WTC11 (cell line): ENCODE results near the gene LRFN2. TPM values are rescaled to one million over a fixed set of nuclear protein-coding genes. Genes with fewer than 3 reads are reported as not detected.

Experiments
- ATAC-seq: fragments of 200-7000 bp; cut with Tn5 transposase; 2 replicates; pipeline ENCODE4 v1.10.0; 2021; ENCODE audit warnings: mild to moderate bottlenecking, moderate library complexity
- CTCF ChIA-PET: fragments of 300-600 bp; sonication (Branson Sonifier 250); formaldehyde crosslinking; loops from one replicate; lab custom pipeline; 2021; ENCODE audit warnings: antibody characterized with exemption; lab: Charles Lee
- POLR2A ChIA-PET: fragments of 350-600 bp; sonication (Branson Sonifier 250); formaldehyde crosslinking; loops from one replicate; lab custom pipeline; 2021; ENCODE audit warnings: antibody characterized with exemption; lab: Charles Lee
- DNase-seq: peaks from one replicate; pipeline ENCODE4 v3.0.0; 2021; ENCODE audit warnings: low spot score
- H3K27ac Mint-ChIP-seq: 2 replicates; pipeline ENCODE4 v1.8.0; 2021; ENCODE audit warnings: mixed read lengths
- H3K27me3 Mint-ChIP-seq: 2 replicates; pipeline ENCODE4 v1.8.0; 2021; ENCODE audit warnings: low read depth, mild to moderate bottlenecking, moderate library complexity, mixed read lengths
- H3K36me3 Mint-ChIP-seq: 2 replicates; pipeline ENCODE4 v1.8.0; 2021; ENCODE audit warnings: mixed read lengths
- H3K4me1 Mint-ChIP-seq: 2 replicates; pipeline ENCODE4 v1.8.0; 2022; ENCODE audit warnings: mixed read lengths
- H3K4me3 Mint-ChIP-seq: 2 replicates; pipeline ENCODE4 v1.8.0; 2021; ENCODE audit warnings: mild to moderate bottlenecking, moderate library complexity, mixed read lengths
- H3K9me3 Mint-ChIP-seq: 2 replicates; pipeline ENCODE4 v1.8.0; 2021; ENCODE audit warnings: mixed read lengths
- ATF6 ChIP-seq: sonication (generic); formaldehyde crosslinking; IDR thresholded peaks from 2 replicates; pipeline ENCODE4 v1.8.1; 2023; ENCODE audit warnings: mild to moderate bottlenecking, missing genetic modification reagents
- CBFB ChIP-seq: sonication (generic); formaldehyde crosslinking; IDR thresholded peaks from 2 replicates; pipeline ENCODE4 v1.8.1; 2022; ENCODE audit warnings: mild to moderate bottlenecking, low read depth, missing genetic modification reagents
- FOXJ3 ChIP-seq: sonication (generic); formaldehyde crosslinking; IDR thresholded peaks from 2 replicates; pipeline ENCODE4 v1.9.0; 2021; ENCODE audit warnings: missing genetic modification reagents, mild to moderate bottlenecking, borderline replicate concordance
- FOXK1 ChIP-seq: sonication (generic); formaldehyde crosslinking; IDR thresholded peaks from 2 replicates; pipeline ENCODE4 v1.8.0; 2022; ENCODE audit warnings: mild to moderate bottlenecking, moderate library complexity, missing genetic modification reagents
- HMGA2 ChIP-seq: fragments of 250-450 bp; sonication (Bioruptor Pico); IDR thresholded peaks from 2 replicates; pipeline ENCODE4 v1.4.0; 2021; ENCODE audit warnings: mild to moderate bottlenecking, moderate library complexity
- IRF1 ChIP-seq: sonication (generic); formaldehyde crosslinking; IDR thresholded peaks from 2 replicates; pipeline ENCODE4 v1.8.0; 2023; ENCODE audit warnings: missing genetic modification reagents
- JUN ChIP-seq: sonication (generic); formaldehyde crosslinking; IDR thresholded peaks from 2 replicates; pipeline ENCODE4 v1.8.0; 2023; ENCODE audit warnings: mild to moderate bottlenecking, missing genetic modification reagents
- MAX ChIP-seq: sonication (generic); formaldehyde crosslinking; IDR thresholded peaks from 2 replicates; pipeline ENCODE4 v1.8.0; 2022; ENCODE audit warnings: mild to moderate bottlenecking, missing genetic modification reagents
- MLX ChIP-seq: sonication (generic); formaldehyde crosslinking; IDR thresholded peaks from 2 replicates; pipeline ENCODE4 v1.8.1; 2023; ENCODE audit warnings: mild to moderate bottlenecking, missing genetic modification reagents, moderate library complexity
- MYBL2 ChIP-seq: sonication (generic); formaldehyde crosslinking; IDR thresholded peaks from 2 replicates; pipeline ENCODE4 v1.8.1; 2023; ENCODE audit warnings: mild to moderate bottlenecking, moderate library complexity, missing genetic modification reagents
- NR2C2 ChIP-seq: sonication (generic); formaldehyde crosslinking; IDR thresholded peaks from 2 replicates; pipeline ENCODE4 v1.8.0; 2022; ENCODE audit warnings: mild to moderate bottlenecking, missing genetic modification reagents
- RELA ChIP-seq: sonication (generic); formaldehyde crosslinking; IDR thresholded peaks from 2 replicates; pipeline ENCODE4 v1.8.1; 2022; ENCODE audit warnings: missing genetic modification reagents, mild to moderate bottlenecking, borderline replicate concordance
- STAT6 ChIP-seq: sonication (generic); formaldehyde crosslinking; conservative IDR thresholded peaks from 2 replicates; pipeline ENCODE4 v1.8.1; 2023; ENCODE audit warnings: mild to moderate bottlenecking, low read depth, missing genetic modification reagents, moderate library complexity
- ZNF232 ChIP-seq: sonication (generic); formaldehyde crosslinking; IDR thresholded peaks from 2 replicates; pipeline ENCODE4 v1.8.0; 2022; ENCODE audit warnings: mild to moderate bottlenecking, missing genetic modification reagents
- ZNF263 ChIP-seq: sonication (generic); formaldehyde crosslinking; IDR thresholded peaks from 2 replicates; pipeline ENCODE4 v1.8.1; 2022; ENCODE audit warnings: low read depth, mild to moderate bottlenecking, moderate library complexity, missing genetic modification reagents
- ZNF423 ChIP-seq: fragments of 250-450 bp; sonication (Bioruptor Pico); IDR thresholded peaks from 2 replicates; pipeline ENCODE4 v2.1.2; 2022; ENCODE audit warnings: mild to moderate bottlenecking, moderate library complexity
- ZNF532 ChIP-seq: fragments of 250-450 bp; sonication (Bioruptor Pico); IDR thresholded peaks from 2 replicates; pipeline ENCODE4 v1.9.0; 2021; ENCODE audit warnings: mild to moderate bottlenecking, borderline replicate concordance
- ZNF671 ChIP-seq: fragments of 250-450 bp; sonication (Bioruptor Pico); IDR thresholded peaks from 2 replicates; pipeline ENCODE4 v1.8.0; 2021; ENCODE audit warnings: mild to moderate bottlenecking
- total RNA-seq: library from RNA; stranded (reverse); gene quantifications from 3 replicates; pipeline ENCODE4 v1.2.3, GENCODE V29; 2021
- TF ChIP-seq, protein P1 (sequence below): sonication (generic); formaldehyde crosslinking; IDR thresholded peaks from 2 replicates; pipeline ENCODE4 v1.8.1; 2022; ENCODE audit warnings: mild to moderate bottlenecking, moderate library complexity, missing genetic modification reagents
- TF ChIP-seq, protein P2 (sequence below): sonication (generic); formaldehyde crosslinking; IDR thresholded peaks from 2 replicates; pipeline ENCODE4 v1.8.1; 2022; ENCODE audit warnings: low read depth, missing genetic modification reagents, borderline replicate concordance

LRFN2 gene
- total RNA-seq, 1 experiment from 2014 or later = 1.6 TPM

DNA sequence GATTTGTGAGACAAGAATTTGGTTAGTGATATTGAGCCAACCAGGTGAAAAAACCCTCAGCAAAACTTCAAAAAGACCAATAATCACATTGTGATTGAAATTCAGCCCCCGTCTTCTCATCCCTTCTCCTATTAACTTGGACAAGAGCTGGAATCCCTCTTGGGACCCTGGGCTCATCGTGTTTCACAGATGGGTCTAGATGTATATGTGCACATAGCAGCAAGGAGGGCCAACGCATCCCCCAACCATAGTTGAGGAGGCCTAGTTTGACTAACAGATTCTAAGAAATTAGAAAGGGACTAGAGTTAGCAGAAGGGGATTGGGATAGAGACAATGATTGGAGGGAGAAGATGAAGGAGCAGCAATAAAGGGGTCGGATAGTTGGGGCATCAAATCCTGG, 19.8 kb upstream of the LRFN2 start:
- CTCF ChIA-PET = interaction anchor here (1.2 kb wide), 1 partner anchor 279 kb away, joined by 4 read pairs; no protein-coding TSS in a partner anchor
- Mint-ChIP-seq H3K9me3 (no peaks in the 10 kb centered on the region), H3K27me3 (peaks cover 5% of the 10 kb centered on the region), H3K36me3 (no peaks in the 10 kb centered on the region), H3K4me3 (no peak overlapping the region), H3K4me1 (peaks cover 12% of the 10 kb centered on the region), H3K27ac (no peak overlapping the region)
- DNase-seq (no peak), ATAC-seq (no peak)
- POLR2A ChIA-PET = no interaction called here
- TF ChIP-seq MLX (CRISPR knock-in tag) = no peak
- no peak for TF ChIP-seq NR2C2
- TF ChIP-seq ZNF671 (CRISPR knock-in tag) = no peak
- TF ChIP-seq HMGA2 (CRISPR knock-in tag) = no peak
- no peak for TF ChIP-seq STAT6 (CRISPR knock-in tag)
- no peak for TF ChIP-seq JUN
- no peak for TF ChIP-seq IRF1 (CRISPR knock-in tag)
- no peak for TF ChIP-seq ZNF232 (CRISPR knock-in tag)
- no peak for TF ChIP-seq ZNF263 (CRISPR knock-in tag)
- no peak for TF ChIP-seq FOXJ3 (CRISPR knock-in tag)
- TF ChIP-seq ZNF532 = no peak

DNA sequence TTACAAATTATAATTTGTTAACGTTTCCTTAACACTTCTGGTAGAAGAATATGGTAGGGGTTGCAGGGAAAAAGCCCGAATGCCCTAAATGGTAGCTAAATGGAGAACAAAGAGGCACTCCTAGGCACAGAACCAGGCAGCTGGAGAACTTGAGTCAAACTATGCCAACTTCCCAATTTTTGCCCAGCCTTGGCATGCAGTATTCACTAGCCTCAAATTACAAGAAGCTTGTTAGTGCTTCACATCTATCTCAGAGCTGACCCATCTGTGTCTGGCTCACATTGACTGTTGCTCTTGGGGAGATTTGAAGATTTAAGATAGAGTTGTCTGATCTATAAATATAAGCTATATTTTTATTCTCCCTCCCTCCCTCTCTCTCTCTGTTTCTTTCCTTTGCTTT, 19.4 kb upstream of the LRFN2 start:
- DNase-seq (no peak), ATAC-seq (no peak)
- CTCF ChIA-PET = interaction anchor here (1.2 kb wide), 1 partner anchor 278 kb away, joined by 4 read pairs; no protein-coding TSS in a partner anchor
- H3K36me3 Mint-ChIP-seq = no peaks in the 10 kb centered on the region
- no peak overlapping the region for H3K27ac Mint-ChIP-seq
- H3K9me3 Mint-ChIP-seq = no peaks in the 10 kb centered on the region
- H3K27me3 Mint-ChIP-seq = peaks cover 5% of the 10 kb centered on the region
- H3K4me3 Mint-ChIP-seq = no peak overlapping the region
- peaks cover 12% of the 10 kb centered on the region for H3K4me1 Mint-ChIP-seq
- POLR2A ChIA-PET = no interaction called here
- no peak for TF ChIP-seq ZNF423 (CRISPR knock-in tag)
- TF ChIP-seq MYBL2 (CRISPR knock-in tag) = no peak
- TF ChIP-seq, protein P1, sequence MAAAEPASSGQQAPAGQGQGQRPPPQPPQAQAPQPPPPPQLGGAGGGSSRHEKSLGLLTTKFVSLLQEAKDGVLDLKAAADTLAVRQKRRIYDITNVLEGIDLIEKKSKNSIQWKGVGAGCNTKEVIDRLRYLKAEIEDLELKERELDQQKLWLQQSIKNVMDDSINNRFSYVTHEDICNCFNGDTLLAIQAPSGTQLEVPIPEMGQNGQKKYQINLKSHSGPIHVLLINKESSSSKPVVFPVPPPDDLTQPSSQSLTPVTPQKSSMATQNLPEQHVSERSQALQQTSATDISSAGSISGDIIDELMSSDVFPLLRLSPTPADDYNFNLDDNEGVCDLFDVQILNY (CRISPR knock-in tag) = no peak
- TF ChIP-seq ATF6 (CRISPR knock-in tag) = no peak
- TF ChIP-seq RELA = no peak
- TF ChIP-seq STAT6 (CRISPR knock-in tag) = no peak
- TF ChIP-seq CBFB (CRISPR knock-in tag) = no peak
- no peak for TF ChIP-seq FOXK1
- TF ChIP-seq MAX (CRISPR knock-in tag) = no peak
- TF ChIP-seq, protein P2, sequence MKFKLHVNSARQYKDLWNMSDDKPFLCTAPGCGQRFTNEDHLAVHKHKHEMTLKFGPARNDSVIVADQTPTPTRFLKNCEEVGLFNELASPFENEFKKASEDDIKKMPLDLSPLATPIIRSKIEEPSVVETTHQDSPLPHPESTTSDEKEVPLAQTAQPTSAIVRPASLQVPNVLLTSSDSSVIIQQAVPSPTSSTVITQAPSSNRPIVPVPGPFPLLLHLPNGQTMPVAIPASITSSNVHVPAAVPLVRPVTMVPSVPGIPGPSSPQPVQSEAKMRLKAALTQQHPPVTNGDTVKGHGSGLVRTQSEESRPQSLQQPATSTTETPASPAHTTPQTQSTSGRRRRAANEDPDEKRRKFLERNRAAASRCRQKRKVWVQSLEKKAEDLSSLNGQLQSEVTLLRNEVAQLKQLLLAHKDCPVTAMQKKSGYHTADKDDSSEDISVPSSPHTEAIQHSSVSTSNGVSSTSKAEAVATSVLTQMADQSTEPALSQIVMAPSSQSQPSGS (CRISPR knock-in tag) = no peak
